Embryonic facial prominence (tissue), 1 donor: ENCODE data around the gene MMS22L.

Experiments
- DNase-seq: peaks from one replicate; pipeline ENCODE4 v3.0.0-alpha.2; 2016; ENCODE audit errors: extremely low spot score

MMS22L gene, protein sequence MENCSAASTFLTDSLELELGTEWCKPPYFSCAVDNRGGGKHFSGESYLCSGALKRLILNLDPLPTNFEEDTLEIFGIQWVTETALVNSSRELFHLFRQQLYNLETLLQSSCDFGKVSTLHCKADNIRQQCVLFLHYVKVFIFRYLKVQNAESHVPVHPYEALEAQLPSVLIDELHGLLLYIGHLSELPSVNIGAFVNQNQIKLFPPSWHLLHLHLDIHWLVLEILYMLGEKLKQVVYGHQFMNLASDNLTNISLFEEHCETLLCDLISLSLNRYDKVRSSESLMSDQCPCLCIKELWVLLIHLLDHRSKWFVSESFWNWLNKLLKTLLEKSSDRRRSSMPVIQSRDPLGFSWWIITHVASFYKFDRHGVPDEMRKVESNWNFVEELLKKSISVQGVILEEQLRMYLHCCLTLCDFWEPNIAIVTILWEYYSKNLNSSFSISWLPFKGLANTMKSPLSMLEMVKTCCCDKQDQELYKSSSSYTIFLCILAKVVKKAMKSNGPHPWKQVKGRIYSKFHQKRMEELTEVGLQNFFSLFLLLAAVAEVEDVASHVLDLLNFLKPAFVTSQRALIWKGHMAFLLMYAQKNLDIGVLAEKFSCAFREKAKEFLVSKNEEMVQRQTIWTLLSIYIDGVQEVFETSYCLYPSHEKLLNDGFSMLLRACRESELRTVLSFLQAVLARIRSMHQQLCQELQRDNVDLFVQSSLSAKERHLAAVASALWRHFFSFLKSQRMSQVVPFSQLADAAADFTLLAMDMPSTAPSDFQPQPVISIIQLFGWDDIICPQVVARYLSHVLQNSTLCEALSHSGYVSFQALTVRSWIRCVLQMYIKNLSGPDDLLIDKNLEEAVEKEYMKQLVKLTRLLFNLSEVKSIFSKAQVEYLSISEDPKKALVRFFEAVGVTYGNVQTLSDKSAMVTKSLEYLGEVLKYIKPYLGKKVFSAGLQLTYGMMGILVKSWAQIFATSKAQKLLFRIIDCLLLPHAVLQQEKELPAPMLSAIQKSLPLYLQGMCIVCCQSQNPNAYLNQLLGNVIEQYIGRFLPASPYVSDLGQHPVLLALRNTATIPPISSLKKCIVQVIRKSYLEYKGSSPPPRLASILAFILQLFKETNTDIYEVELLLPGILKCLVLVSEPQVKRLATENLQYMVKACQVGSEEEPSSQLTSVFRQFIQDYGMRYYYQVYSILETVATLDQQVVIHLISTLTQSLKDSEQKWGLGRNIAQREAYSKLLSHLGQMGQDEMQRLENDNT

GRCh38 chr6:97282726-97283617 lies at the start of gene MMS22L:
Gene MMS22L (minus strand): TSS chr6:97283216. CDS start chr6:97282477, 739 bp downstream.
- peak; percentile 85 for DNase-seq

GRCh38 chr6:97322811-97323210 lies 39.8 kb upstream of the MMS22L start:
- no peak for DNase-seq

- DNase-seq: no peak
Observed at GRCh38 chr6:97322226-97322625, 39.2 kb upstream of the MMS22L start.

GRCh38 chr6:97316978-97317377 lies 34.0 kb upstream of the MMS22L start:
- no peak for DNase-seq

GRCh38 chr6:97312241-97312640 lies 29.2 kb upstream of the MMS22L start:
- no peak for DNase-seq

DNA sequence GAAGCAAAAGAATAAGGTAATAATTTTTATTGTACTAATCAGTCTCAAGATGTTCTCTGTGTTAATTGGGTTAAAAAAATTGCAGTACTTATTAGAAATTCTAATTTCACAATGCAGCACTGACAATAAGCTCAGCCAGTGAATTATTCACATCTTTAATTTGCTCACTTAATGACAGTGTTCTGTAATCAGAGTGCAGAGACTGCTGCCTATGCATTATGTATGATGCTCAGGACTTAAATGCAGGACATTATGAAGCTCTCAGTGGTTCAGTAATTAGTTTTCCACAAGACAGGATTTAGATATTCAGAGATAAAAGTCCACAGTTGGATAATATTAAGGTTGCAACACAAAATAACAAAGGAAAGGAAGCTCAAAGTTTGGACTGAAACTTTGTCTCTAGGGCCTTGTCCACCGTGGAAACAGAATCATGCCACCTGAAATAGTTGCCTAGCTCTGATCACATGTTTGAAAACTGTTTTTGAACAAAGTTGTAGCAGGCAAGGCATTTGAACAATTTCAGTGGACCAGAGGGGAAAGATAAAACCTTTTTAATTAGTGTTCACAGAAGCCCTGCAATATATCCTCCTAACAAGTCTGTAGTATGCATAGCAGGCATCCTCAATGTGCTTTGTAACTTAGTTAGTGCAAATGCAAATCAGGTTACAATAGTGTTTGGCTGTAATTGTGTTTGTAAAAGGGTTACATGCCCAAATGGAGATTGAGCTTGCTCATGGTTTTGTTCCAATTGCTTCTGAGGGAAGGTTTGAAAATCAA lies 23.7 kb upstream of the MMS22L start:
- DNase-seq: no peak

- no peak for DNase-seq
Observed at GRCh38 chr6:97305414-97306066, 22.5 kb upstream of the MMS22L start.

GRCh38 chr6:97304701-97305100 lies 21.7 kb upstream of the MMS22L start:
- DNase-seq: no peak

- no peak for DNase-seq
Observed at GRCh38 chr6:97294451-97294850, 11.4 kb upstream of the MMS22L start.

DNA sequence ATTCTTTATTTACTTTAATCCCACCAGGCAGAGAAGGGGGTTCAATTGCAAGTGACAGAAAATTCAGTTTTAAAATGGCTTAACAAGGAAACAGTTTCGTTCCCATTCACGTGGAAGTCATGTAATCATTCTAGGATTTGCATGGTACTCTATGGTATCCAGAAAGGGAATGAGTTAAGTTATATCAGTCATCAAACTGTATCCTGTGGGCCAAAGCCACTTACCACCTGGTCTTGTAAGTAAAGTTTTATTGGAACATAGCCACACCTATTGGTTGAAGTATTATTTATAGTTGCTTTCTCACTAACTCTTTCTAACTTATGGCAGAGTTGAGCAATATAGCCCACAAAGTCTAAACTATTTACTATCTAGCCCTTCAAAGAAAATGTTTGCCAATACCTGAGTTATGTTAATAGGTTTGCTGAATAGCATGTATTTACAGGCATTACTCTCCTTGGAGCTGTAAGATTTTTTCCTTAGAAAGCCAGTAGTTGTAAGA lies 10.2 kb upstream of the MMS22L start:
- DNase-seq: no peak

DNA sequence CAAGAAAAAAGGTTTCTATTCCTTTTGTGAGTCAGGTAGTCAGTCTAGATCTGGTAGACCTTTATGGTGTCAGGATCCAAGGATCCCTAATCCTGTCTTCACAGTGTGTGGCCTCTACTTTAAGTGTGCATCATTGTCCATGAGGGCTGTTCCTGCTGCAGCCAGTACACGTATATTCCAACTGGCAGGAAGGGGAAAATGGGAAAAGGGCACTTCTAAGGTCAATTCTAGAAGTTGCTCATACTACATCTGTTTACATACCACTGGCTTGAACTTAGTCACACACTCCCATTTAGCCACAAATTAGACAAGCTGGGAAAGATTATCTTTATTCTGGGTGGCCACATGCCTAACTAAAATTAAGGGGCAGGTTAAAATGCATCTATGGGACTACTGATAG lies 9.7 kb upstream of the MMS22L start:
- no peak for DNase-seq

DNA sequence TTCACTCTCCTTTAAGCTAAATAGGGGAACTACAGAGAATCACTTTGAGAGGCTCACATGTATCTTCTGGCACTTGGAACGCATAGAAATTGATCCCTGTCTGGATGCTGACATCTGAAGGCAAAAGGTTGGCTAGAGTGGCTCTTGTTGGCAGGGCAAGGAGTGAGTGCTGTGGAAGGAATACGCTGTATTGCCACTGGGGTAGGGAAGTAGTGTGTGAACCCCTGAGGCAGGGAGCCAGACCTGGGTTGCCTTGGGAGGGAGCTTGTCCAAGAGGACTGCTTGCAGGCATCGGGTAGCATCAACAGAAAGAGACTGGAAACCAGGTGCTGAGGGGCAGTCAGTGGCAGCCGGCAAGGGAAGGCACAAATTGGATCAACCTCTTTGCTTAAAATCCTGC lies 8.9 kb upstream of the MMS22L start:
- DNase-seq: no peak

DNA sequence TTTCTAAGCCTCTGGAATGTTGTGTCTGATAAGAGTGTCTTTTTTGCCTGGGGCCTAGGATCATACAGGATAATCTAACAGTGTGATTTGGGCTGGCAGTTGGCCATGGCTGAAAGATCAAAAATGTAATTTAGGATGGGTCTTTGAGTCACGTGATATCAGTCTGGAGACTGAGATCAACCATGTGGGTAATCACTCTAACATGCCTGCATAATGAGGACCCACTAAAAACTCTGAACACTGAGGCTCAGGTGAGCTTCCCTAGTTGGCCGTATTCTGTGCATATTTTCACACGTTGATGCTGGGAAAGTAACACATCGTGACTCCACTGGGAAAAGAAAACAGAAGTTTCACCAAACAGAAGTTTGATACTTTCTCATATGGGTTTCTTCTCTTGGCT lies 6.3 kb upstream of the MMS22L start:
- DNase-seq: no peak

DNA sequence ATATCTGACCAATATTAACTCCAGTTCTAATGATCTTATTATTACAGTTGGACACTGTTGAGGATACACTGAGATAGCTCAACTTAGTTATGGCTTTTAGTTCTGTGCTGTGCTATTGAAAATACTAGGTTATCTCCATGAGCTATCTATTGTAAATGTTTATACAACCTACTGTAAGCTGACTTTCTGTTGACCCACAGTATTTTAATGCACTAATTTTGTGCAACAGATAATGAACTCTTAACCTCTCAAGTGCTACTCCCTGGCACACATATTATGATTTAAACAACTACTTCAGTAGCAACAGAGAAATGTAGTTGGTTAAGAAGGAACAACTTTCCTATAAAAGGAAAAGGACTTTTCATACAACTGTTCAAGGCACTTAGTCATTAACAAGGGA lies 5.2 kb upstream of the MMS22L start:
- no peak for DNase-seq

DNA sequence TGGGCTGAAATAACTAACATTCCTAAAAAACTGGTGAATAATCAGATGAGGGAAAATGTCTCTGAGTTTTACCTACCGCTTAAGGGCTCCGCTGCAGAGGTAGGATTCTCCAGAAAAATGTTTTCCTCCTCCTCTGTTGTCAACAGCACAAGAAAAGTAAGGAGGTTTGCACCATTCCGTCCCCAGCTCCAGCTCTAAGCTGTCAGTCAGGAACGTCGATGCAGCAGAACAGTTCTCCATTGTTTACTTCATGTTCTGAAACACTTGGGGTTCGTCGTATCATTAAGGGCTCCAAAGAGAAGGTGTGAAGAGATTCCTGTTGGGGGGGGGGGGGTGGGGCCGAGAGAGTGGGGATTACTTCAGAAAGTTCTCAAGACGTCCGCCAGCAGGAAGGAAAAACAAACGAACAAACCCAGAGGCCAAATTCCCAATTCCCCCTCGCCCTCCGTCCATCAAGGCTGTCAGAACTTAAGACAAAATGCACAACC lies 734 bp downstream of the MMS22L start:
- DNase-seq: no peak

- DNase-seq: no peak
Observed at GRCh38 chr6:97280766-97281165, 2.2 kb downstream of the MMS22L start.

GRCh38 chr6:97275804-97276203 lies 7.2 kb downstream of the MMS22L start:
- DNase-seq: no peak

DNA sequence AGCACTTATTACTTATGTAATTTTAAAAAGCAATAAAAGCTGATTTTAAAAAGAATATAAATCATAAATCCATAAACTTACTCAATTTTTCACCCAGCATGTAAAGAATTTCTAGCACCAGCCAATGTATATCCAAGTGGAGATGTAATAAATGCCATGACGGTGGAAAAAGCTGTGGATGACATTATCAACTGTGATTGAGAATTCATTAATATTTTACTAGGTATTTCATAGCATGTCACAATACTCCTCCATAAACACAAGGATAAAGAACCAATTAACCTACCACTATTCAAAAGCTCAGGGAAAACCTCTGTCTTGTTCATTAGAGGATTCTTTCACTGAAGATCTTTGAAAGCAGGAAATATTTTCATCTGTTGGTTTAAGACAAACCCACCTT lies 13.2 kb downstream of the MMS22L start:
- DNase-seq: no peak

- DNase-seq: no peak
Observed at GRCh38 chr6:97262676-97263075, 20.3 kb downstream of the MMS22L start.
